ENCODE data around the gene TMEM98. TPM values are rescaled to one million over a fixed set of nuclear protein-coding genes. Genes with fewer than 3 reads are reported as not detected.
"Not testable (repeated sequence)": the region's sequence is repeated elsewhere in the genome, so short reads cannot be mapped to it uniquely, and the experiment has no call there.

The TMEM98 gene
- total RNA-seq, 2 experiments from 2014 or later = 0.41 to 0.77 TPM

GRCh38 chr17:32985050-32985756 lies 57.2 kb downstream of the TMEM98 start:
- Mint-ChIP-seq H3K4me3 (no peak overlapping the region), H3K27me3 (peaks cover 15% of the 10 kb centered on the region), H3K4me1 (no peaks in the 10 kb centered on the region), H3K27ac (no peak overlapping the region), H3K9me3 (ENCODE audit: low read depth) (peaks cover 22% of the 10 kb centered on the region), H3K36me3 (ENCODE audit: low read depth) (no peaks in the 10 kb centered on the region)
- ATAC-seq (no peak), DNase-seq (no peak)
- intact Hi-C loops (cut with DNase I, micrococcal nuclease) = no loop called here
- ChIA-PET CTCF (interaction anchor here (1.0 kb wide), 1 partner anchor 13 kb away, joined by 3 read pairs; no protein-coding TSS in a partner anchor), POLR2A (no interaction called here)

GRCh38 chr17:32987453-32987805 lies 59.5 kb downstream of the TMEM98 start:
- not testable (repeated sequence) for H3K4me3 Mint-ChIP-seq

GRCh38 chr17:32987868-32988267 lies 59.9 kb downstream of the TMEM98 start:
- POLR2A ChIA-PET; ATAC-seq; H3K36me3 Mint-ChIP-seq (ENCODE audit: low read depth); H3K4me3 Mint-ChIP-seq; DNase-seq; H3K4me1 Mint-ChIP-seq; H3K27me3 Mint-ChIP-seq; H3K27ac Mint-ChIP-seq; intact Hi-C loops (cut with DNase I, micrococcal nuclease): not testable (repeated sequence)
- H3K9me3 Mint-ChIP-seq (ENCODE audit: low read depth) = peaks cover 15% of the 10 kb centered on the region
- CTCF ChIA-PET = interaction anchor here (0.8 kb wide), 1 partner anchor 10 kb away, joined by 5 read pairs; no protein-coding TSS in a partner anchor

More at GRCh38 chr17:32987453-32987805, 59.5 kb downstream of the TMEM98 start:
- Mint-ChIP-seq H3K9me3 (ENCODE audit: low read depth) (peaks cover 18% of the 10 kb centered on the region), H3K27me3 (peaks cover 11% of the 10 kb centered on the region)
- CTCF ChIA-PET = interaction anchor here (0.8 kb wide), 1 partner anchor 11 kb away, joined by 5 read pairs; no protein-coding TSS in a partner anchor
- H3K36me3 Mint-ChIP-seq (ENCODE audit: low read depth); H3K27ac Mint-ChIP-seq; ATAC-seq; POLR2A ChIA-PET; intact Hi-C loops (cut with DNase I, micrococcal nuclease); H3K4me1 Mint-ChIP-seq; DNase-seq: not testable (repeated sequence)

- H3K9me3 Mint-ChIP-seq (ENCODE audit: low read depth) = peaks cover 15% of the 10 kb centered on the region
- intact Hi-C loops (cut with DNase I, micrococcal nuclease) = no loop called here
- CTCF ChIA-PET = interaction anchor here (0.6 kb wide), 1 partner anchor 49 kb away, joined by 3 read pairs; no protein-coding TSS in a partner anchor
Measured at GRCh38 chr17:32988481-32989101, 60.6 kb downstream of the TMEM98 start.

GRCh38 chr17:32992321-32993033 lies 64.5 kb downstream of the TMEM98 start:
- POLR2A ChIA-PET = no interaction called here
- no peaks in the 10 kb centered on the region for H3K4me1 Mint-ChIP-seq
- ATAC-seq = no peak

More at GRCh38 chr17:32988481-32989101, 60.6 kb downstream of the TMEM98 start:
- POLR2A ChIA-PET = no interaction called here
- no peak for DNase-seq
- H3K36me3 Mint-ChIP-seq (ENCODE audit: low read depth) = no peaks in the 10 kb centered on the region
- ATAC-seq = no peak
- H3K4me3 Mint-ChIP-seq = no peak overlapping the region
- H3K27ac Mint-ChIP-seq = no peak overlapping the region
- H3K27me3 Mint-ChIP-seq = peaks cover 10% of the 10 kb centered on the region
- no peaks in the 10 kb centered on the region for H3K4me1 Mint-ChIP-seq

GRCh38 chr17:32993977-32994376 lies 66.0 kb downstream of the TMEM98 start:
- no peak overlapping the region for H3K27ac Mint-ChIP-seq
- ATAC-seq (peak; percentile 44), DNase-seq (no peak)
- ChIA-PET CTCF (interaction anchor here (0.8 kb wide), 1 partner anchor 420 kb away, joined by 3 read pairs; no protein-coding TSS in a partner anchor), POLR2A (no interaction called here)
- intact Hi-C loops (cut with DNase I, micrococcal nuclease) = no loop called here
- H3K9me3 Mint-ChIP-seq (ENCODE audit: low read depth) = peaks cover 6% of the 10 kb centered on the region
- no peaks in the 10 kb centered on the region for H3K36me3 Mint-ChIP-seq (ENCODE audit: low read depth)
- peaks cover 14% of the 10 kb centered on the region for H3K27me3 Mint-ChIP-seq
- peaks cover 4% of the 10 kb centered on the region for H3K4me1 Mint-ChIP-seq
- no peak overlapping the region for H3K4me3 Mint-ChIP-seq

More at GRCh38 chr17:32992321-32993033, 64.5 kb downstream of the TMEM98 start:
- peaks cover 15% of the 10 kb centered on the region for H3K9me3 Mint-ChIP-seq (ENCODE audit: low read depth)
- intact Hi-C loops (cut with DNase I, micrococcal nuclease) = no loop called here
- peaks cover 6% of the 10 kb centered on the region for H3K27me3 Mint-ChIP-seq
- no peaks in the 10 kb centered on the region for H3K36me3 Mint-ChIP-seq (ENCODE audit: low read depth)
- no peak overlapping the region for H3K4me3 Mint-ChIP-seq
- CTCF ChIA-PET = no interaction called here
- H3K27ac Mint-ChIP-seq = no peak overlapping the region
- DNase-seq = no peak

Other genes with a start within 250 kb of the TMEM98 start
- 1 to 10 TPM; 8.7 to 8.8 TPM for gene MYO1D, start 51.0 kb upstream of the TMEM98 start, total RNA-seq
- gene SPACA3, start 63.7 kb downstream of the TMEM98 start, total RNA-seq = not detected